ENCODE measurements around the gene CCDC179. TPM values are rescaled to one million over a fixed set of nuclear protein-coding genes. Genes with fewer than 3 reads are reported as not detected.

The CCDC179 gene
- total and polyA plus RNA-seq, 4 donors: not detected

- 0 to 1% methylated on average over 71 to 79 of the region's 79 CpGs for WGBS, 2 donors
Observed at GRCh38 chr11:22829231-22830081, 30.8 kb downstream of the CCDC179 start, which contains the start of gene SVIP. Gene SVIP (minus strand): TSS chr11:22829801. CDS start chr11:22829748, 53 bp downstream.

GRCh38 chr11:22828373-22828772, 31.9 kb downstream of the CCDC179 start:
- DNase-seq: no peak
- Histone ChIP-seq H3K27me3 (ENCODE audit: control insufficient read depth in 1 of 2, insufficient read depth in 2 of 2, low read length in 1 of 2) (no peaks in the 10 kb centered on the region), H3K9me3 (ENCODE audit: control insufficient read depth, low read length) (no peaks in the 10 kb centered on the region), H3K36me3 (ENCODE audit: control insufficient read depth in 1 of 2, insufficient read depth in 2 of 2, low read length in 1 of 2) (peaks cover 5% of the 10 kb centered on the region in 2 donors), H3K4me1 (ENCODE audit: control insufficient read depth in 1 of 2, insufficient read depth in 2 of 2, low read length in 2 of 2) (peaks cover 0 to 2% of the 10 kb centered on the region in 2 donors), H3K27ac (ENCODE audit: low read depth in 1 of 2, low read length in 2 of 2) (no peak overlapping the region), H3K4me3 (ENCODE audit: low read length in 2 of 2) (peak overlapping the region in 1 of 2 donors; percentile 41)
- WGBS, 2 donors: 66 to 67% methylated on average over 6 of the region's 6 CpGs
- intact Hi-C loops (cut with DNase I): no loop called here
- no peak for ATAC-seq (ENCODE audit: low FRiP score)

More at GRCh38 chr11:22829231-22830081, 30.8 kb downstream of the CCDC179 start, which contains the start of gene SVIP:
- DNase-seq (peak; percentile 95 to 98), ATAC-seq (ENCODE audit: low FRiP score) (peak; percentile 99)
- Histone ChIP-seq H3K27me3 (ENCODE audit: control insufficient read depth in 1 of 2, insufficient read depth in 2 of 2, low read length in 1 of 2) (no peaks in the 10 kb centered on the region), H3K4me3 (ENCODE audit: low read length in 2 of 2) (peak within 1 kb of the TSS; percentile 64 to 73), H3K36me3 (ENCODE audit: control insufficient read depth in 1 of 2, insufficient read depth in 2 of 2, low read length in 1 of 2) (peaks cover 0 to 5% of the 10 kb centered on the region in 2 donors), H3K27ac (ENCODE audit: low read depth in 1 of 2, low read length in 2 of 2) (peak within 1 kb of the TSS in 1 of 2 donors; percentile 49), H3K4me1 (ENCODE audit: control insufficient read depth in 1 of 2, insufficient read depth in 2 of 2, low read length in 2 of 2) (peaks cover 0 to 2% of the 10 kb centered on the region in 2 donors), H3K9me3 (ENCODE audit: control insufficient read depth, low read length) (no peaks in the 10 kb centered on the region)
- intact Hi-C loops (cut with DNase I): no loop called here

GRCh38 chr11:22822203-22822602, 38.1 kb downstream of the CCDC179 start:
- no peaks in the 10 kb centered on the region for H3K4me1 ChIP-seq (ENCODE audit: control insufficient read depth in 1 of 2, insufficient read depth in 2 of 2, low read length in 2 of 2)
- WGBS, 2 donors: 94 to 95% methylated on average over 2 of the region's 2 CpGs
- intact Hi-C loops (cut with DNase I): no loop called here
- no peaks in the 10 kb centered on the region for H3K9me3 ChIP-seq (ENCODE audit: control insufficient read depth, low read length)
- H3K27me3 ChIP-seq (ENCODE audit: control insufficient read depth in 1 of 2, insufficient read depth in 2 of 2, low read length in 1 of 2): no peaks in the 10 kb centered on the region
- H3K27ac ChIP-seq (ENCODE audit: low read depth in 1 of 2, low read length in 2 of 2): no peak overlapping the region
- no peak for DNase-seq
- no peak overlapping the region for H3K4me3 ChIP-seq (ENCODE audit: low read length in 2 of 2)
- H3K36me3 ChIP-seq (ENCODE audit: control insufficient read depth in 1 of 2, insufficient read depth in 2 of 2, low read length in 1 of 2): peaks cover 5 to 6% of the 10 kb centered on the region in 2 donors
- ATAC-seq (ENCODE audit: low FRiP score): no peak

- H3K27me3 ChIP-seq (ENCODE audit: control insufficient read depth in 1 of 2, insufficient read depth in 2 of 2, low read length in 1 of 2): no peaks in the 10 kb centered on the region
- 95 to 97% methylated on average over 3 of the region's 3 CpGs for WGBS, 2 donors
- H3K27ac ChIP-seq (ENCODE audit: low read depth in 1 of 2, low read length in 2 of 2): no peak overlapping the region
- no peaks in the 10 kb centered on the region for H3K36me3 ChIP-seq (ENCODE audit: control insufficient read depth in 1 of 2, insufficient read depth in 2 of 2, low read length in 1 of 2)
- ATAC-seq (ENCODE audit: low FRiP score) (no peak), DNase-seq (no peak)
- no peak overlapping the region for H3K4me3 ChIP-seq (ENCODE audit: low read length in 2 of 2)
- no peaks in the 10 kb centered on the region for H3K9me3 ChIP-seq (ENCODE audit: control insufficient read depth, low read length)
- H3K4me1 ChIP-seq (ENCODE audit: control insufficient read depth in 1 of 2, insufficient read depth in 2 of 2, low read length in 2 of 2): no peaks in the 10 kb centered on the region
- intact Hi-C loops (cut with DNase I): no loop called here
Observed at GRCh38 chr11:22809893-22810292, 50.4 kb downstream of the CCDC179 start.

- ATAC-seq (ENCODE audit: low FRiP score): no peak
- Histone ChIP-seq H3K27me3 (ENCODE audit: control insufficient read depth in 1 of 2, insufficient read depth in 2 of 2, low read length in 1 of 2) (no peaks in the 10 kb centered on the region), H3K27ac (ENCODE audit: low read depth in 1 of 2, low read length in 2 of 2) (no peak overlapping the region), H3K4me3 (ENCODE audit: low read length in 2 of 2) (no peak overlapping the region), H3K4me1 (ENCODE audit: control insufficient read depth in 1 of 2, insufficient read depth in 2 of 2, low read length in 2 of 2) (no peaks in the 10 kb centered on the region), H3K36me3 (ENCODE audit: control insufficient read depth in 1 of 2, insufficient read depth in 2 of 2, low read length in 1 of 2) (no peaks in the 10 kb centered on the region), H3K9me3 (ENCODE audit: control insufficient read depth, low read length) (no peaks in the 10 kb centered on the region)
- intact Hi-C loops (cut with DNase I): no loop called here
- DNase-seq: no peak
- WGBS, 2 donors: 71 to 72% methylated on average over 3 of the region's 3 CpGs
Observed at GRCh38 chr11:22808571-22809197, 51.6 kb downstream of the CCDC179 start.

- Histone ChIP-seq H3K4me3 (ENCODE audit: low read length in 2 of 2) (no peak overlapping the region), H3K27ac (ENCODE audit: low read depth in 1 of 2, low read length in 2 of 2) (no peak overlapping the region), H3K36me3 (ENCODE audit: control insufficient read depth in 1 of 2, insufficient read depth in 2 of 2, low read length in 1 of 2) (no peaks in the 10 kb centered on the region), H3K4me1 (ENCODE audit: control insufficient read depth in 1 of 2, insufficient read depth in 2 of 2, low read length in 2 of 2) (no peaks in the 10 kb centered on the region), H3K9me3 (ENCODE audit: control insufficient read depth, low read length) (no peaks in the 10 kb centered on the region), H3K27me3 (ENCODE audit: control insufficient read depth in 1 of 2, insufficient read depth in 2 of 2, low read length in 1 of 2) (no peaks in the 10 kb centered on the region)
- no peak for ATAC-seq (ENCODE audit: low FRiP score)
- intact Hi-C loops (cut with DNase I): no loop called here
- 83 to 86% methylated on average over 2 of the region's 2 CpGs for WGBS, 2 donors
- DNase-seq: no peak
Observed at GRCh38 chr11:22807855-22808570, 52.3 kb downstream of the CCDC179 start.

- WGBS, 2 donors: 79 to 85% methylated on average over 2 of the region's 2 CpGs
- Histone ChIP-seq H3K27me3 (ENCODE audit: control insufficient read depth in 1 of 2, insufficient read depth in 2 of 2, low read length in 1 of 2) (no peaks in the 10 kb centered on the region), H3K36me3 (ENCODE audit: control insufficient read depth in 1 of 2, insufficient read depth in 2 of 2, low read length in 1 of 2) (no peaks in the 10 kb centered on the region), H3K27ac (ENCODE audit: low read depth in 1 of 2, low read length in 2 of 2) (no peak overlapping the region), H3K9me3 (ENCODE audit: control insufficient read depth, low read length) (no peaks in the 10 kb centered on the region), H3K4me1 (ENCODE audit: control insufficient read depth in 1 of 2, insufficient read depth in 2 of 2, low read length in 2 of 2) (no peaks in the 10 kb centered on the region), H3K4me3 (ENCODE audit: low read length in 2 of 2) (no peak overlapping the region)
- intact Hi-C loops (cut with DNase I): no loop called here
- ATAC-seq (ENCODE audit: low FRiP score) (no peak), DNase-seq (no peak)
Observed at GRCh38 chr11:22807391-22807790, 52.9 kb downstream of the CCDC179 start.

- H3K27ac ChIP-seq (ENCODE audit: low read depth in 1 of 2, low read length in 2 of 2): no peak overlapping the region
- ATAC-seq (ENCODE audit: low FRiP score) (no peak), DNase-seq (no peak)
- H3K4me1 ChIP-seq (ENCODE audit: control insufficient read depth in 1 of 2, insufficient read depth in 2 of 2, low read length in 2 of 2): no peaks in the 10 kb centered on the region
- no peaks in the 10 kb centered on the region for H3K9me3 ChIP-seq (ENCODE audit: control insufficient read depth, low read length)
- intact Hi-C loops (cut with DNase I): no loop called here
- WGBS, 2 donors: 86 to 90% methylated on average over 4 of the region's 4 CpGs
- no peak overlapping the region for H3K4me3 ChIP-seq (ENCODE audit: low read length in 2 of 2)
- H3K27me3 ChIP-seq (ENCODE audit: control insufficient read depth in 1 of 2, insufficient read depth in 2 of 2, low read length in 1 of 2): no peaks in the 10 kb centered on the region
- no peaks in the 10 kb centered on the region for H3K36me3 ChIP-seq (ENCODE audit: control insufficient read depth in 1 of 2, insufficient read depth in 2 of 2, low read length in 1 of 2)
Observed at GRCh38 chr11:22802861-22803260, 57.4 kb downstream of the CCDC179 start.

Data from aorta (tissue), 5 donors.